ENCODE measurements around the gene TMC6.
A peak's percentile ranks its signal among the peaks of the same experiment; 100 is the strongest.

TMC6 gene

GRCh38 chr17:78111016-78111726 lies 17.4 kb downstream of the TMC6 start:
- DNase-seq, result no peak

- DNase-seq, result no peak
Measured at GRCh38 chr17:78110363-78111015, 18.1 kb downstream of the TMC6 start.

- no peak for DNase-seq
Measured at GRCh38 chr17:78109489-78109761, 19.1 kb downstream of the TMC6 start.

DNA sequence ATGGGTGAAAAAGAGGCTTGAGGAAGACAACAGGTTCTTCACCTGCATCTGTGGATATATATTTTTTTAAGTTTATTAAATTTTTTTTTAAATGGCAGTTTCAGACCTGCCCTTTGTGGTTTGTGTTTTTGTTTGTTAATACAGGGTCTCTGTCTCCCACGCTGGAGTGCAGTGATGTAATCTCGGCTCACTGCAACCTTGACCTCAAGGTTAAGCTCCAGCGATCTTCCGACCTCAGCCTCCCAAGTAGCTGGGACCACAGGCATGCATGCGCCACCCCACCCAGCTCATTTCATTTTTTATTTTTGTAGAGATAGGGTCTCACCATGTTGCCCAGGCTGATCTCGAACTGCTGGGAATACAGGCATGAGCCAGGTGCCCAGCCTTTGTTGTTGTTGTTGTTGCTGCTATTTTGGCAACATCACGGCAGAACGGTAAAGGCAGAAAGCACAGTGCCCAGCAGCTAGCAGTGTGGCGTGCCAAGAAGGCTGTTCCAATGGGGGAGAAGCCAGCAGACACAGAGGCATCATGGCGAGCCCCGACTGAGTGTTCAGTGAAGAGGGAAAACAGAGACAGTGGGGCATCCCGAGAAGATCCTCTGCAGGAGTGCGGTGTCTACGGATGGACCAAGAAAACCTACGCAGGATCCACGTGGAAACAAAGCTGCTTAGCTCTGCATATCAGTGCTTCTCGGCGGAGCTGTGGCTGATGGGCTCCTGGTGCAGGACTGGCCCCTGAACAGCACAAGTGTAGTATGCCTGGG lies 19.6 kb downstream of the TMC6 start:
- peak in 10 of 51 donors; percentile 19 to 46 (median 34) for DNase-seq

DNA sequence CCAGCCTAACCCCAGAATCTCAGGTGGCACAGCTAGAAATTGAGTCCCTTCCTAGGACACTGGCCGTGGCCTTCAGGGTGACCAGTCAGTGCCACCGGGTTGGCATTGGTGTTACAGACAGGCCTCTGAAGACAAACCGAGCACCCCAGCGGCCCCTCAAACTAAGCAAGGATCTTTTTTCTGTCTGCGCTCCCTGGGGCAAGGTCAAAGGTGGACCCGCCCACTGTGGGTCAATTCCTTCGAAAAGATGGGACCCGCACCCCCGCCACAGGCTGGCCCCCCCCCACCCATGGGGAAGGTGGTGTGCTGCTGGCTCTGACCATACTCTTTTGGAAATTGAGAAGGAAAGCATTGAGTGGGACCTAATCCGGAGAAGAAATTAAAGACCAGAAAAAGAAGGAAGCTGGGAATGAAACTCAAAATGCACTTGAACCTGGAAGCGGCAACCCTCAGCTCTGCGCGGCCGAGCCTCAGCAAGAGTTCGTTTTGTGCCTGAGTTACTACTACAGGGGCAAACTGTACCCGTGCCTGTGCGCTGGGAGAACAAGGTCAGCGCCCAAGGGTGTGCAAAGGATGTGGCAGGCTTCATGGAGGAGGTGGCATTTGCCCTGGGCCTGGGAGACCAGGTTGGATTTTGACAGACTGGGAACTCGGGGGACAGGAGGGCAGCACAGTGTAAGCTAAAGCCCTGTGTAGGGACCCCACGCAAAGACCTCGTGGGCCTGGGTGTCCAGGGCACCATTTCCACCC lies 20.4 kb downstream of the TMC6 start:
- no peak for DNase-seq

DNA sequence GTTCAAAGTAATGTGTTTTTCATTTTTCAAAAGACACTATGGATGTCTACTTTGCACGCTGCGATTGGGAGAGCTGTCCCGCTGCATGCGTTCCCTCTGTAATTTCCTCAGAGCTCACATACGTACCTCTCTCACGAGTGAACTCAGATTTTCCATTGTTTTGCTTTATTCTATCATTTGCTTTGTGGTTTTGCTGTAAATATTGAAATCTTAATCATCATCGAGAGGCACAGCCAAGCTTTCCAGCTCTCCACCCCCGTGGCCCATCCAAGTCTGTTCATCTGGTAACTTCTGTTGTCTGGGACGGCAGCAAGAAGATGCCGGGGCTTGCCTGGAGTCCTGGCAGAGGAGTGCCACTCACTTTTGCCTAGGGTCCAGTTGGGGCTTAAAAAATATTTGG lies 21.1 kb downstream of the TMC6 start:
- no peak for DNase-seq

GRCh38 chr17:78106211-78106610 lies 22.3 kb downstream of the TMC6 start:
- no peak for DNase-seq

GRCh38 chr17:78105551-78105950 lies 23.0 kb downstream of the TMC6 start:
- no peak for DNase-seq

DNA sequence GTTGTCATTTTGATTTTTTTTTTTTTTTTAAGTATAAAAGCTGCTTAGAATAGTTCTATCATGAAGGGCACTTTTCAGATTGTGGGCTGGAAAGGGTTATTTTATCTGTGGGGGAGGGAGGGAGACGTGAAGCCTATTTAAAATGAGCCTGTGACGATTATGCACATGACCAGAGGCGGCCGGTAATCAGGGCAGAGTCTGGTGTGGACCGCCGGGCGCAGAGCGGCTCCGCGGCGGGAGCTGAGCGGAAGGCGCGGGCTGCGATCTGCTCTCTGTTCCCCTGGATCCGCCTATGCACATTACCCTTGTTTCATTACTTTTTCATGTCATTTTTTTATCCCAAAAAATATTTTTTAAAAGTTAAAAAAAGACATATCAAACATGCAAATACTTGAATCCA lies 23.5 kb downstream of the TMC6 start:
- no peak for DNase-seq

- no peak for DNase-seq
Measured at GRCh38 chr17:78104540-78104941, 24.0 kb downstream of the TMC6 start.

DNA sequence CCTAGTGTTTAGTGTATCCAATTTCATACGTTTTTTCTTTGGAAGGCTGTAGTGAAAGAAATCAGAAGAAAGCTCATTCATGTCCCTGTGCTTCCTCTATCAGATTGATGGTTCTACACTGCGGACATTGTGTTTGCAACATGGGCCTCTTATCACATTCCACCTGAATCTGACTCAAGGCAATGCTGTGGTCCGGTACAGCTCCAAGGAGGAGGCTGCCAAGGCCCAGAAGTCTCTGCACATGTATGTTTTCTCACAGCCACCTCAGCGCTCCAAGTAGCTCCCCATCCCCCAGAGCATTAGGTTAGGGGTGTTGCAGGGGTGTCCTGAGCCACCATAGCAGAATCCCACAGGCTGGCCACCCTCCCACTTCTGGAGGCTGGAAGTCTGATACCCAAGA lies 25.2 kb downstream of the TMC6 start:
- DNase-seq, result no peak

DNA sequence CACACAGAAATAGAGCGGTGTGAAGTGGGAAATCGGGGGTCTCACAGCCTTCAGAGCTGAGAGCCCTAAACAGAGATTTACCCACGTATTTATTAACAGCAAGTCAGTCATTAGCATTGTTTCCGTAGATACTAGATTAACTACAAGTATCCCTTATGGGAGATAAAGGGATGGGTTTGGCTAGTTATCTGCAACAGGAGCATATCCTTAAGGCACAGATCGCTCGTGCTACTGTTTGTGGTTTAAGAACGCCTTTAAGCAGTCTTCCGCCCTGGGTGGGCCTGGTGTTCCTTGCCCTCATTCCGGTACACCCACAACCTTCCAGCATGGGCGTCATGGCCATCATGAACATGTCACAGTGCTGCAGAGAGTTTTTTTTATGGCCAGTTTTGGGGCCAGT lies 27.0 kb downstream of the TMC6 start:
- no peak for DNase-seq

DNA sequence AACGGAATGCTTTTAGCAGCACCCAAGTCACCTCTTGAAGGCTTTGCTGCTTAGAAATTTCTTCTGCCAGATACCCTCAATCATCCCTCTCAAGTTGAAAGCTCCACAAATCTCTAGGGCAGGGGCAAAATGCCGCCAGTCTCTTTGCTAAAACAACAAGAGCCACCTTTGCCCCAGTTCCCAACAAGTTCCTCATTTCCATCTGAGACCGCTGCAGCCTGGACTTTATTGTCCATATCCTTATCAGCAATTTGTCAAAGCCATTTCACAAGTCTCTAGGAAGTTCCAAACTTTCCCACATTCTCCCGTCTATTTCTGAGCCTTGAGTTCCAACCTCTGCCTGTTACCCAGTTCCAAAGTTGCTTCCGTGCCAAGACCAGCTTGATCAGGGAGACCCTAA lies 27.4 kb downstream of the TMC6 start:
- DNase-seq, result no peak

GRCh38 chr17:78096093-78096492 lies 32.5 kb downstream of the TMC6 start:
- DNase-seq, result no peak

DNA sequence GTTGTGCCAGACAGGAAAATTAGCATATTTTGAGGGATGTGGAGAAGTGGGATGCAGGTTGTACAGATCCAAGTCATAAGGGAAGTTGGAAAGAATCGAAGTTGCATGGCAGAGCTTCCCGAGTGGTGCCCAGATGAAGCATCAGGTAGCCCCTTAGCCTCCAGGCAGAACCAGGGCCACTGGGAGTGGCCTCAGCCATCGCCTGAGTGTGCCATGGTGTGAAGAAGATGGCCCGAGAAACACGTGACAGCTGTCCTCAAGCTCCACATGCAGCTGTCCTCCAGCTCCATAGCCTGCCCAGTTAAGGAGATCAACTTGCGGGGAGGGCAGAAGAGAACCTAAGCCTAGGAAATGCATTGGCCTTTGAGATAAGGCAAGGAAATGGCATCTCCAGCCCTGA lies 33.5 kb downstream of the TMC6 start:
- DNase-seq, result no peak

DNA sequence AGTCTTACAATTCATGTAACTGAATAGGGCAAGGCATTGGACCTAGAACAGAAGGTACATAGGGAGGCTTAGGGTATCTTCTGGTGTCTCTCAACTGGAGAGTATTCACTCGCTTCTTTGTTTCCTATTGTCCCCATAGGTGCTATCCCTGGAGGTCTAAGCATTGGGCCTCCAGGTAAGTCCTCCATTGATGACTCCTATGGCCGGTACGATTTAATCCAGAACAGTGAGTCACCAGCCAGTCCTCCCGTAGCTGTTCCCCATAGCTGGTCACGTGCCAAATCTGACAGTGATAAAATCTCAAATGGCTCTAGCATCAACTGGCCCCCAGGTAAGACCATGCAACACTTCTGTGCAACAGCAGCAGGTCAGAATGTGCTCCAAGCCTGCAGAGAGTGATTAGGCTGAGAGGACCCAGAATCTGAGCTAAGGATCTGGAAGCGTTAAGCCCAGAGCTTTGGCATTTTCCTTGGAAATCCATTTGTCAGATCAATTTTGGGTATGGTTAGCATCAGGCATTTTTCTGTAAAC lies 35.7 kb downstream of the TMC6 start:
- DNase-seq, result no peak

DNA sequence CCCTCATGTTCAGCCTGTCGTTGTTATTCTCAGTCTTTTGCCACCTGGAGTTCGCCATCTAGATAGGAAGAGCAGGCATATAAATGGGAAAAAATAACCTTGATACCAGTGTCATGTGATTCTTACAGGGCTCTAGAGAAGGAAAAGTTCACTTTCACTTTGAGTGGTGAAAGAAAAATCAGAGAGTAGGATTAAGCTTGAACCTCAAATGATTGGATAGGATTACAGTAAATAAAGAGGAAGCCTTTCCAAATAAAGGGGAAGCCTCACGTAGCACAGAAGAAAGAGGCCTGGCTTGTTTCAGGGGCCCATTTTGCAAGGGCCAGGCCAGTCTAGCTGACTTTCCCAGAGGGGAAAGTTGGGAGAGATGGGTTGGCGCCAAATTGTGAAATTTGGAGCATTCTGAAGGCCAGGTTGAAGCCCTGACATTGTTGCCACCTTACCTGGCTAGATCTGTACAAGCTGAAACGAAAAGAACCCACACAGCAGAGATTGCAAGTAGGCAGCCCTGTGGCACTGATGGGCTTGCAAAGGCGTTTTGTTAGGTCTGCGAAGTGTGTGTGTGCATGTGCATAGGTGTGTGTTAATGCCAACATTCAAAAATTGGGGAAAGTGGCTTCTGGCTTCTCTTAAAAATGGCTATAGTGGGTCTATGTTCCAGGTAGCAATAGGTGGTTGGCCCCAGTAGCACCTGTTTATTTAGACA lies 38.8 kb downstream of the TMC6 start:
- DNase-seq, result no peak

GRCh38 chr17:78088529-78088928 lies 40.0 kb downstream of the TMC6 start:
- DNase-seq, result no peak

DNA sequence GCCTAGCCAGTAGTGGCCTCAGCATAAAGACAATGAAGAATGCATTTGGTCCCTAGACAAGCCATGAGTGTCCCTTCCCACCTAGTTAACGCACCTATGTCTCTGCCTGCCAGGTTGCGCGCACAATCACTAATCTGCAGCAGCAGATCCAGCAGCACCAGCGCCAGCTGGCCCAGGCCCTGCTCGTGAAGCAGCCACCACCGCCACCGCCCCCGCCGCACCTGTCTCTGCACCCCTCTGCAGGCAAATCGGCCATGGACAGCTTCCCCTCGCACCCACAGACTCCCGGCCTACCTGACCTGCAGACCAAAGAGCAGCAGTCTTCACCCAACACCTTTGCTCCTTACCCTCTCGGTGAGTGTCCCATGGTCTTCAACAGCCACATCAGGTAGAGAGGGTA lies 41.8 kb downstream of the TMC6 start:
- DNase-seq, result no peak

GRCh38 chr17:78082988-78083387 lies 45.6 kb downstream of the TMC6 start:
- no peak for DNase-seq

DNA sequence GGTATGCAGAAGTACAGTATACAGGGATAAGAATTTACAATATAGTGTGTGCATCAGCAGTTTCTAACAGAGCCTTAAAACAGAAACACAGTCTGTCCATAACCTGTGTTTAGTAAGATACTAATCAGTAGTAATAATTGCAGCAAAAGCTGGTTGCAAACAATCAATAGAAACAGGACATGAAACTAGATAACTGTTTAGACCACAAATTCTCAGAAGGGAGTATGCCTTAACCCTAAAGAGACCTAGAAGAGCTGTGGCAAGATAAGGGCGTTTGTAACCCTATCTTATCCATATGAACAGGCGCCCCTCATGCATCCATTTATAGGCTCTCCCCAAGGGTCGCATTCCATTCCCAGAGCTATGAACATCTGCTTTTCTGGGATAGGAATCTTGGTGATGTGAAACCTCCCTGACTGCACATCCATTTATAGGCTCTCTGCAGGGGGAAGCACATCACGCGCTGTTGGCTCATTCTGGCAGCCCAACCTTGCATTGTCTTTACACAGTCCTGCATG lies 46.1 kb downstream of the TMC6 start:
- DNase-seq, result peak in 12 of 51 donors; percentile 13 to 55 (median 25)

Data from hypothalamus (tissue), 51 donors.